ENCODE data around the gene OSCAR.

GRCh38 chr19:54106716-54107115 is 6.1 kb upstream of the OSCAR start:
- TF ChIP-seq POLR2A (IDR thresholded peaks at IDR 0.05; ENCODE audit: low read depth, low read length) (no peak), POLR2AphosphoS5 (IDR thresholded peaks at IDR 0.05; ENCODE audit: low read depth, low read length) (no peak)

All from GM12892 (cell line).